HuH-7 (cell line): Measurements from ENCODE around the gene CENPQ.

Experiments
- DNase-seq: peaks from one replicate; pipeline ENCODE4 v3.0.0; 2011; ENCODE audit warnings: low spot score

CENPQ gene

DNA sequence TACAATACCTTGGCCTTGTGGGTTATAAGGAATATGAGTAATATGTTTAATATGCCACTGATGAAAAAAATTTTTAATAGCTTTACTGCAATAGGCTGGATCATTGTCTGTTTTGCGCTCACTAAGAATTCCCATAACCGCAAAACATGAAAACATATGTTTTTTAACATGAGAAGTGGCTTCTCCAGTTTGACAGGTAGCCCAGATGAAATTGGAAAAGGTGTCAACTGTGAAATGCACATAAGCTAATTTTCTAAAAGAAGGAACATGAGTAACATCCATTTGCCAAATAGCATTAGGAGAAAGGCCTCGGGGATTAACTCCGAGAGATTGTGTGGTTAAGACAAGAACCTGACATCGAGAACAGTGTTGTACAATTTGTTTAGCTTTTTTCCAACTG, 41.5 kb downstream of the CENPQ start:
- no peak for DNase-seq

DNA sequence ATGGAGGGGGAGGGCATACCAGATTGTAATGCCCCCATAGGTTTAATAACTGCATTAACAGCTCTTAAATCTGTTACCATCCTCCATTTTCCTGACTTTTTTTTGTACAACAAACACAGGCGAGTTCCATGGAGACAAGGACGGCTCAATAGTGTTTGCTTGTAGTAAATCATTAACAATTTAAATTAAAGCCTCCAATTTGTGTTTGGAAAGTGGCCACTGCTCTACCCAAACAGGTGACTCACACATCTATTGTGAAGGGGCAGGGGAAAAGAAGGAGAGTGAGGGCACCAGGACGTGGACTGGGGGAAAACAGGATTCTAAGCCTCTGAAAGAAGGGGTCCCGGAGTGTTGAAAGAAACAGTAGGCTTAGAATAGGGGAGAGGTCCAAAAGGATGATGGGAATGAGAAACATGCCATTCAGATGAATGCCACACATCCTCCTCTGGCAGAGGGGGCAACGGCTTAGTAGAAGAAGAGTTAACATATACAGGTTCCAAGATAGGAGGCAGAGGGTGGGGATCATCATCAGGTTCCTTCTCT, 43.5 kb downstream of the CENPQ start:
- DNase-seq: no peak

GRCh38 chr6:49509342-49509741, 46.2 kb downstream of the CENPQ start:
- no peak for DNase-seq

- no peak for DNase-seq
Measured at GRCh38 chr6:49513153-49513989, 50.2 kb downstream of the CENPQ start.

DNA sequence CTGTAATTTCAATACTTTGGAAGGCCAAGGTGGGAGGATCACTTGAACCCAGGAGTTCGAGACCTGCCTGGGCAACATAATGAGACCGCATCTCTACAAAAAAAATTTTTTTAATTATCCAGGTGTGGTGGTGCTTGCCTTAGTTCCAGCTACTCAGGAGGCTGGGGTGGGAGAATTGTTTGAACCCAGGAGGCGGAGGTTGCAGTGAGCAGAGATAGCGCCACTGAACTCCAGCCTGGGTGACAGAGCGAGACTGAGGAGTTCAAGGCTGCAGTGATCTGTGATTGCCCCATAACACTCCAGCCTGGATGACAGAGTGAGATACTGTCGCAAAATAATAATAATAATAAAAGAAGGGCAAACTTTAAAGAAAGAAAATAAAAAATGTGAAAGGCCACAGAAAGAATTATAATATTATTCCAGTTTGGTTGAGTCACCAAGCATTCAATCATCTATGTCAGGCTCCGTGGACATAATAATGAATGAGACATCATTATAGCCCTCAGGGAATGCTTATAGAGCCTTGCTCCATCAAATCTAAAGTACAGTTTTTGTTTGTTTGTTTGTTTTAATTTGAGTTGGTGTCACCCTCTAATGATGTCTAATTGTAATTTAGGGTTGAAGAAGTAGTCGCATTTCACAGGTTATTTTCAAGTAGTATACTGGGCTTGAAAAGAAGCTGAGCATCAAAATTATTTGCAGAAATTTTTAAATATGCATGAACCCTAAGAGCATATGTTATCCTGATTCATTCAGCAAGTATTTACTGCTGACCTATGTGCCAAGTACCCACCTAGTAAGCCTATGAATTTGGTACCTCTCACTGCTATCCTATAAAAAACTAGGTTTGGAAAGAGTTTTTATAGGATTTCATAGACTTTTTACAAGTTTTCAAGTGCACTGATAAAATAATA, 51.7 kb downstream of the CENPQ start:
- DNase-seq: no peak

DNA sequence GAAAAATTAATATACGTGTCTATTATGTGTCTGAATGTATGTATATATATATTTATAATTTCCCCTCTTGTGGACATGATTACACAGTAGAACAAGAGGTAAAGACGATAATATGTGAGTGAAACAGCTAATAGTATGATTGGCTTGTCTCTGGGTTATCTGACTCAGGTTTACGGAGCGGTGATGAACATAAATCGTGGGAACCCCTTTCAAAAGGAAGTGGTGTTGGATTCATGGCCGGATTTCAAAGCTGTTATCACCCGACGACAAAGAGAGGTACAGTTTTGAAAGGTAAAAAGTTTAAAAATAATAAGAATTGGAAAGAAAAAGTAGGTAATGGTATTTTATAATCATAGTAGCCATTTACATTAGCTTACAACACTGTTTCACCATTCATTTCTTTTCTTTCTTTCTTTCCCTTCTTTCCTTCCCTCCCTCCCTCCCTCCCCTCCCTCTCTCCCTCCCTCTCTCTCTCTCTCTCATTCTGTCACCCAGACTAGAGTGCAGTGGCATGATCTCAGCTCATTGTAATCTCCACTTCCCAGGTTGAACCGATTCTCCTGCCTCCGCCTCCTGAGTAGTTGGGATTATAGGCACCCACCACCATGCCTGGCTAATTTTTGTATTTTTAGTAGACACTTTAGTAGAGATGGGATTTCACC, 52.4 kb downstream of the CENPQ start:
- DNase-seq: no peak

GRCh38 chr6:49516147-49516505, 53.0 kb downstream of the CENPQ start:
- DNase-seq: no peak

DNA sequence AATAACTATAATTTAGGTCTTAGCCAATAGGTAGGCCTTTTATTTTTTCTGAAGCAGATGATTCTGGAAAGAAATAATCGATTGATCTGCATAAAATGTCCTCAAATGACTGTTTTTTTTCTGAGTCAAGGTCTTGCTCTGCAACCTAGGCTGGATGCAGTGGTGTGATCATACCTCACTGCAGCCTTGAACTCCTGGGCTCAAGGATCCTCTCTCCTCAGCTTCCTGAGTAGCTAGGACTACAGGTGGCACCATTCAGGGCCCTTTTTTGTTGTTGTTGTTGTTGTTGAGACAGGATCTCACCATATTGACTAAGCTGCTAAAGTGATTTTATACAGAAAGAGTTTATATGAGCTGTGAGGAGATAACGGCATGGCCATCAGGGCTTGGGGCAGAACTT, 54.7 kb downstream of the CENPQ start:
- no peak for DNase-seq

- DNase-seq: no peak
Measured at GRCh38 chr6:49519660-49520059, 56.5 kb downstream of the CENPQ start.

GRCh38 chr6:49522710-49523593, 59.8 kb downstream of the CENPQ start:
- DNase-seq: no peak

DNA sequence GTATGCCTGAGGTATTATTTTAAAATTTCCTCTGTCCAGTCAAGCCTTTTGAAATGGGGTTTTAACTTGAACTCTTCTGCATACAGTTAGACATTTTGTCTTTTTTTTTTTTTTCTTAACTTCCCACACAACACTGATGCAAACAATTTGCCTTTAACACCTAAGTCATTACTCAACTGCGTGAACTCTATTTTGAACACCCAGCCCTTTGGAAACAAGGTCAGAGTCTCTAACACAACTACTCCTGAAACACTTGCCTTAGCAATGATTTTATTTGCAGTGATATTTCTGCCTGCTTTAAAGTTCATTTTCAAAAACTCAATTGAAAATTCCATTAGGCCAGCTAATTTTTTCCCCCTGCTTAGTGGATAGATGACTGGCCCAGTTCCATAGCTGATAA, 60.7 kb downstream of the CENPQ start:
- no peak for DNase-seq

- no peak for DNase-seq
Measured at GRCh38 chr6:49524541-49524940, 61.4 kb downstream of the CENPQ start.

DNA sequence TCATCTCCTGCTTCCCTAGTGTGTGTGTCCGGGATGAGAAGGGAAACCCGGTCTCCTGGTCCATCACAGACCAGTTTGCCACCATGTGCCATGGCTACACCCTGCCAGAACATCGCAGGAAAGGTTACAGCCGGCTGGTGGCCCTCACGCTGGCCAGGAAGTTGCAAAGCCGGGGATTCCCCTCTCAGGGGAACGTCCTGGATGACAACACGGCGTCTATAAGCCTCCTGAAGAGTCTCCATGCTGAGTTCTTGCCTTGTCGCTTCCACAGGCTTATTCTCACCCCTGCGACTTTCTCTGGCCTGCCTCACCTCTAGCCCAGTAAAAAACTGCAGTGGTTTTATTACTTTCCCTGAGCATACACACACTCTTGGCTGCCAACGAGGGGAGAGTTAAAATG, 63.4 kb downstream of the CENPQ start:
- no peak for DNase-seq

- no peak for DNase-seq
Measured at GRCh38 chr6:49527320-49527719, 64.2 kb downstream of the CENPQ start.

GRCh38 chr6:49528571-49528970, 65.4 kb downstream of the CENPQ start:
- no peak for DNase-seq

DNA sequence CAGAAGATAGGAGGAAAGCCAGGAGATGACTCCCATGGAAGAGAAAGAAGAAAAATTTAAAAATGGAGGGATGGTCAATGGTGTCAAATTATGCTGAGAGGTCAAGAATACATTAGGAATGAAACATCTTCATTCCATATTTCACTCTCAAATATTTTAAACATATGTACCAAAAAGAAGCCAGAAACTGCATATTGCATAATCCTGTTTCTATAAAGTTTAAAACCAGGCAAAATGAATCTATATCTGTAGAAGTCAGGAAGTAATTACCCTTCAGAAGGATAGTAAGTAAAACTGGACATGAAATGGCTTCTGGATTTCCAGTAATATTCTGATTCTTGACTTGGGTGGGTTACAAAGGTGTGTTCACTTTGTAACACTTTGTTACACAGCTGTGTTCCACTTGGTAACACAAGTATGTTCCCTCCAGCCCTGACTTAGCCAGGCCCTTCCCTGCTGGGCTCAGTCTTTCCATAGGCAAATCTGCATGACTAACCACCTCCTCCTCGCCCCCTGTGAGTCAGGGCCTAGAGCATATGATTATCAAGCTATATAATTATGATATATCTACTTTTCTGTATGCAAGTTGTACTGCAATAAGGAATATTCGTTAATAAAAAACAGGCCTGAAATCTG, 67.1 kb downstream of the CENPQ start:
- DNase-seq: no peak

DNA sequence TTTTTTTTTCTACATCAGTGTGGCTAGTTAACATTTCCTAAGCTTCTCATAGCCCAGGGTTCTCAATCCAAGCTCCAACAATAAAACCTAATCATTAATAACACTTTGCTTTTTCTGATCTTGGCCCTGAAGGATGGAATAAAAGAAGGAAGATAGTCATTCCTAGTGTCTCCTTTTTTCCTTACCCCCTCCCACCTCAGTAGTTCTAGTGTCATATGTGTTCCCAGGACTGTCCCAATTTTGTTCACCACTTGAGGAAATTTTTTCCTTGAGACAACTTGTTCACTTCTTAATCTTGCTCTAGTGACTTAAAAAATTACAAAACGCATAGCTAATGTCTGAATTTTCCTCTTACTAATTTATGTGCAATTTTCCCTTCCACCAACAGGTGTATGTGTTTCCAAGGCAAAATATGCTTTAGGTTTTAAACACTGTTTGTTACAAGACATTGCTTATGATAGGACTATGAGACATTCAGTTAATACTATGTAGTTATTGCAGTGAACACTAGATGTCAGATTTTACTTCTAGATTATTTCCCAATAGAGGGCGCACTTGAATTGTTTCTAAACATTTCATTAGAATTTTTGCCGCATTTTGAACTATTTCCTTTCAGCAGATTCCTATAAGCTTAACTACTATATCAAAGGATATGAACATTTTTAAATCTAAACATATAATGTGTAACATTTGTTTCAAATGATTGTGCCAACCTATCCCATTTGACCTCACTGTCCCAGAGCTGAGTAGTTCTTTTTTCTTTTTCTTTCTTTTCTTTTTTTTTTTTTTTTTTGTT, 68.8 kb downstream of the CENPQ start:
- no peak for DNase-seq

- no peak for DNase-seq
Measured at GRCh38 chr6:49535795-49536194, 72.6 kb downstream of the CENPQ start.

- no peak for DNase-seq
Measured at GRCh38 chr6:49539102-49539501, 75.9 kb downstream of the CENPQ start.

DNA sequence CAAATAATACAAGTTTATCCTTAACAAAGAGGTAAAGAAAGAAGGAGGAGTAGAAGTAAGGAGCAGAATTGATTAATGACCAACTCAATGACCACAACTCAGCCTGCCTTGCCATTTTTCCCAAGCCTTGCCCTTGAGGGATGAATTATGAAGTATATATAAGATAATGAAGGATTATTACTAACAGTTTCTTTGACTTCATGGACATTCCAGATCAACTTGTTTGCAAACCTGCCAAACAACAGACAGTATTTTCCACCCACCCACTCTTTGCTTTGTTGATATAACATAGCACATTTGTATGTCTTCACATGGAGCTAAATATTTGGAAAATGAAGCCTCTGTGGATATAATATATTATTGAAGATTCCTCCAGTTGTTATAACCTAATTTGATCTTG, 77.4 kb downstream of the CENPQ start:
- DNase-seq: no peak
